Right atrium auricular region (tissue), 2 donors: Measurements from ENCODE around the gene PTGES3. TPM values are rescaled to one million over a fixed set of nuclear protein-coding genes. Genes with fewer than 3 reads are reported as not detected.
"Not testable (repeated sequence)": the region's sequence is repeated elsewhere in the genome, so short reads cannot be mapped to it uniquely, and the experiment has no call there.

Experiments used
- DNase-seq: peaks from one replicate; pipeline ENCODE4 v3.0.0-alpha.2; 2019; ENCODE audit warnings: low spot score
- H3K27ac ChIP-seq, 2 donors: fragments of 200-600 bp; sonication (generic); 1 replicate in 1 of 2; 2 replicates in 1 of 2; pipeline ENCODE4 v1.5.1; 2016 to 2019
- H3K27me3 ChIP-seq, 2 donors: fragments of 200-600 bp; sonication (generic); one replicate each; pipeline versions ENCODE4 v1.5.1 to v1.6.0; 2017 to 2019
- H3K36me3 ChIP-seq: fragments of 200-600 bp; sonication (generic); one replicate; pipeline ENCODE4 v1.5.1; 2016
- H3K4me1 ChIP-seq, 2 donors: fragments of 200-600 bp; sonication (generic); one replicate each; pipeline versions ENCODE4 v1.5.1 to v1.6.0; 2017 to 2019
- H3K4me3 ChIP-seq, 2 donors: fragments of 200-600 bp; sonication (generic); 1 replicate in 1 of 2; 2 replicates in 1 of 2; pipeline ENCODE4 v1.5.1; 2017 to 2019; ENCODE audit warnings: mild to moderate bottlenecking in 1 of 2, moderate library complexity in 1 of 2
- H3K9me3 ChIP-seq, 2 donors: fragments of 200-600 bp; sonication (generic); one replicate each; pipeline ENCODE4 v1.5.1; 2019
- CTCF ChIP-seq, 2 donors: fragments of 200-600 bp; sonication (generic); IDR thresholded peaks; one replicate each; pipeline ENCODE4 v1.5.1; 2019; ENCODE audit warnings: antibody characterized with exemption in 2 of 2
- total RNA-seq, 2 donors: library from RNA; depleted of rRNA; stranded (reverse); fragments of >200 nt; gene quantifications; one replicate each; pipeline ENCODE4 v1.1.0, GENCODE V29; 2016

Gene PTGES3
- total RNA-seq, 2 donors from 2014 or later: 69.6 to 71.1 TPM

GRCh38 chr12:56661979-56662638, 26.0 kb downstream of the PTGES3 start:
- Histone ChIP-seq H3K9me3 (no peaks in the 10 kb centered on the region), H3K36me3 (peaks cover 45% of the 10 kb centered on the region), H3K27ac (no peak overlapping the region), H3K4me1 (no peaks in the 10 kb centered on the region), H3K27me3 (no peaks in the 10 kb centered on the region), H3K4me3 (no peak overlapping the region)
- DNase-seq: no peak
- no peak for TF ChIP-seq CTCF (IDR thresholded peaks at IDR 0.05)

GRCh38 chr12:56661560-56661959, 26.5 kb downstream of the PTGES3 start:
- no peak for DNase-seq
- no peak overlapping the region for H3K27ac ChIP-seq
- H3K9me3 ChIP-seq: no peaks in the 10 kb centered on the region
- H3K36me3 ChIP-seq: peaks cover 40% of the 10 kb centered on the region
- no peaks in the 10 kb centered on the region for H3K27me3 ChIP-seq
- no peak for TF ChIP-seq CTCF (IDR thresholded peaks at IDR 0.05)
- no peak overlapping the region for H3K4me3 ChIP-seq
- H3K4me1 ChIP-seq: no peaks in the 10 kb centered on the region

- H3K27me3 ChIP-seq: no peaks in the 10 kb centered on the region
- DNase-seq: no peak
- no peak for TF ChIP-seq CTCF (IDR thresholded peaks at IDR 0.05)
- peaks cover 0 to 2% of the 10 kb centered on the region in 2 donors for H3K9me3 ChIP-seq
- H3K4me1 ChIP-seq: no peaks in the 10 kb centered on the region
- peaks cover 14% of the 10 kb centered on the region for H3K36me3 ChIP-seq
- no peak overlapping the region for H3K4me3 ChIP-seq
- H3K27ac ChIP-seq: no peak overlapping the region
Measured at GRCh38 chr12:56658921-56659320, 29.2 kb downstream of the PTGES3 start.

- TF ChIP-seq CTCF (IDR thresholded peaks at IDR 0.05): no peak
- H3K4me3 ChIP-seq: no peak overlapping the region
- DNase-seq: no peak
Measured at GRCh38 chr12:56657416-56658379, 30.4 kb downstream of the PTGES3 start.

GRCh38 chr12:56653781-56654180, 34.3 kb downstream of the PTGES3 start:
- not testable (repeated sequence) for DNase-seq, H3K27me3 ChIP-seq, H3K27ac ChIP-seq, H3K4me1 ChIP-seq, H3K9me3 ChIP-seq, H3K36me3 ChIP-seq, H3K4me3 ChIP-seq

More at GRCh38 chr12:56657416-56658379, 30.4 kb downstream of the PTGES3 start:
- no peaks in the 10 kb centered on the region for H3K4me1 ChIP-seq
- H3K36me3 ChIP-seq: peaks cover 2% of the 10 kb centered on the region
- peaks cover 0 to 9% of the 10 kb centered on the region in 2 donors for H3K9me3 ChIP-seq
- no peak overlapping the region for H3K27ac ChIP-seq
- no peaks in the 10 kb centered on the region for H3K27me3 ChIP-seq

- H3K36me3 ChIP-seq: peaks cover 18% of the 10 kb centered on the region
Measured at GRCh38 chr12:56648023-56648422, 40.1 kb downstream of the PTGES3 start.

More at GRCh38 chr12:56648023-56648422, 40.1 kb downstream of the PTGES3 start:
- not testable (repeated sequence) for H3K4me3 ChIP-seq, H3K9me3 ChIP-seq, DNase-seq, H3K27me3 ChIP-seq, H3K27ac ChIP-seq
- H3K4me1 ChIP-seq: peaks cover 0 to 23% of the 10 kb centered on the region in 2 donors
